BJ (cell line): Measurements from ENCODE around the gene ARPP21. TPM values are rescaled to one million over a fixed set of nuclear protein-coding genes. Genes with fewer than 3 reads are reported as not detected.

Source experiments
- CTCF ChIA-PET: fragments of 350-600 bp; formaldehyde crosslinking; extraction: SDS; loops from one replicate; lab custom pipeline; 2021; ENCODE audit warnings: antibody characterized with exemption, inconsistent platforms; lab: Yijun Ruan, JAX
- POLR2A ChIA-PET: fragments of 300-600 bp; sonication (Branson Sonifier 250); formaldehyde crosslinking; extraction: SDS; loops from one replicate; lab custom pipeline; 2021; ENCODE audit warnings: antibody characterized with exemption; lab: Charles Lee
- DNase-seq: peaks from one replicate; pipeline ENCODE4 v3.0.0-alpha.2; 2011; ENCODE audit warnings: low read depth
- H3K27me3 ChIP-seq: 2 replicates; pipeline ENCODE4 v1.6.0; 2011; ENCODE audit warnings: low read length; ENCODE audit not compliant: control insufficient read depth, insufficient read depth
- H3K36me3 ChIP-seq: 2 replicates; pipeline ENCODE4 v1.5.1; 2011; ENCODE audit warnings: low read length; ENCODE audit not compliant: control insufficient read depth, insufficient read depth
- H3K4me3 ChIP-seq: 2 replicates; pipeline ENCODE4 v1.5.1; 2011; ENCODE audit warnings: low read depth, mild to moderate bottlenecking, control low read depth, low read length
- CTCF ChIP-seq: IDR thresholded peaks from 2 replicates; pipeline ENCODE4 v1.5.1; 2011; ENCODE audit warnings: low read depth, mild to moderate bottlenecking, control low read depth, inconsistent platforms, low read length, moderate library complexity; ENCODE audit not compliant: insufficient read depth
- polyA plus RNA-seq: library from polyadenylated mRNA; depleted of rRNA; stranded (reverse); fragments of >200 nt; gene quantifications from 2 replicates; pipeline ENCODE4 v1.2.3, GENCODE V29; 2011

ARPP21 gene
- polyA plus RNA-seq, 1 experiment: not detected

GRCh38 chr3:35723480-35724097 is 84.3 kb downstream of the ARPP21 start:
- no peak for TF ChIP-seq CTCF
- no peak for DNase-seq
- no peak overlapping the region for H3K4me3 ChIP-seq
- CTCF ChIA-PET: no interaction called here
- no peaks in the 10 kb centered on the region for H3K36me3 ChIP-seq
- H3K27me3 ChIP-seq: no peaks in the 10 kb centered on the region
- POLR2A ChIA-PET: no interaction called here

- Histone ChIP-seq H3K4me3 (no peak overlapping the region), H3K27me3 (no peaks in the 10 kb centered on the region), H3K36me3 (no peaks in the 10 kb centered on the region)
- POLR2A ChIA-PET: no interaction called here
- no peak for TF ChIP-seq CTCF
- CTCF ChIA-PET: no interaction called here
- no peak for DNase-seq
Observed at GRCh38 chr3:35724106-35724505, 84.8 kb downstream of the ARPP21 start.

- CTCF ChIA-PET: no interaction called here
- no peak for DNase-seq
- POLR2A ChIA-PET: no interaction called here
- Histone ChIP-seq H3K4me3 (no peak overlapping the region), H3K36me3 (no peaks in the 10 kb centered on the region), H3K27me3 (no peaks in the 10 kb centered on the region)
- no peak for TF ChIP-seq CTCF
Observed at GRCh38 chr3:35727179-35727578, 87.9 kb downstream of the ARPP21 start.

GRCh38 chr3:35733341-35733740 is 94.0 kb downstream of the ARPP21 start:
- ChIA-PET CTCF (no interaction called here), POLR2A (no interaction called here)
- no peak for TF ChIP-seq CTCF
- Histone ChIP-seq H3K27me3 (no peaks in the 10 kb centered on the region), H3K4me3 (no peak overlapping the region), H3K36me3 (no peaks in the 10 kb centered on the region)
- DNase-seq: no peak

- TF ChIP-seq CTCF: no peak
- Histone ChIP-seq H3K27me3 (no peaks in the 10 kb centered on the region), H3K36me3 (no peaks in the 10 kb centered on the region), H3K4me3 (no peak overlapping the region)
- POLR2A ChIA-PET: no interaction called here
- DNase-seq: no peak
- CTCF ChIA-PET: no interaction called here
Observed at GRCh38 chr3:35733864-35734263, 94.5 kb downstream of the ARPP21 start.
